Panc1 (cell line): ENCODE data around the gene IMMT. TPM values are rescaled to one million over a fixed set of nuclear protein-coding genes. Genes with fewer than 3 reads are reported as not detected.

ENCODE experiments used
- ATAC-seq: fragments of 200-7000 bp; cut with Tn5 transposase; 2 replicates; pipeline ENCODE4 v1.9.1; 2020; ENCODE audit warnings: mild to moderate bottlenecking, moderate library complexity
- BruUV-seq: library from RNA; stranded (reverse); fragments of 400-500 nt; replicated peaks from 2 replicates; lab custom pipeline; 2021; lab: Mats Ljungman, UMichigan
- CTCF ChIA-PET: fragments of 300-600 bp; sonication (Branson Sonifier 250); formaldehyde crosslinking; loops from one replicate; lab custom pipeline; 2022; ENCODE audit warnings: antibody characterized with exemption; lab: Charles Lee
- POLR2A ChIA-PET: fragments of 300-600 bp; sonication (Branson Sonifier 250); formaldehyde crosslinking; loops from one replicate; lab custom pipeline; 2022; ENCODE audit warnings: antibody characterized with exemption; lab: Charles Lee
- DNase-seq: peaks from one replicate; pipeline ENCODE4 v3.0.0-alpha.2; 2010; ENCODE audit warnings: low read depth, low spot score
- H3K27ac ChIP-seq: 2 replicates; pipeline ENCODE4 v1.5.1; 2011; ENCODE audit warnings: mild to moderate bottlenecking, low read length, inconsistent platforms
- H3K27me3 ChIP-seq: fragments of 200-500 bp; sonication (Bioruptor generic); 2 replicates; pipeline ENCODE4 v1.6.0; 2014; ENCODE audit warnings: low read length, inconsistent platforms; ENCODE audit not compliant: control insufficient read depth, insufficient read depth
- H3K36me3 ChIP-seq: fragments of 200-500 bp; sonication (Bioruptor generic); 2 replicates; pipeline ENCODE4 v1.5.1; 2014; ENCODE audit warnings: inconsistent platforms, mild to moderate bottlenecking, low read length, moderate library complexity; ENCODE audit not compliant: control insufficient read depth, insufficient read depth
- H3K4me1 ChIP-seq: 2 replicates; pipeline ENCODE4 v1.5.1; 2011; ENCODE audit warnings: inconsistent platforms, mild to moderate bottlenecking, low read length, moderate library complexity; ENCODE audit not compliant: control insufficient read depth, insufficient read depth
- H3K4me3 ChIP-seq, 2 experiments: 2 replicates each; pipeline ENCODE4 v1.5.1; 2011 to 2012; ENCODE audit warnings: low read depth in 2 of 2, low read length in 2 of 2, mild to moderate bottlenecking in 2 of 2, inconsistent platforms in 1 of 2, moderate library complexity in 1 of 2
- H3K9me3 ChIP-seq: fragments of 200-500 bp; sonication (Bioruptor generic); 2 replicates; pipeline ENCODE4 v1.5.1; 2014; ENCODE audit warnings: low read depth, mild to moderate bottlenecking, inconsistent platforms, low read length, moderate library complexity; ENCODE audit not compliant: control insufficient read depth, insufficient read depth
- CTCF ChIP-seq: fragments of 450-650 bp; IDR thresholded peaks from 2 replicates; pipeline ENCODE4 v1.5.1; 2017; ENCODE audit warnings: mild to moderate bottlenecking
- POLR2AphosphoS5 ChIP-seq: IDR thresholded peaks from 2 replicates; pipeline ENCODE4 v1.6.1; 2012; ENCODE audit warnings: mild to moderate bottlenecking, low read depth, low read length, moderate library complexity
- REST ChIP-seq, 2 experiments: IDR thresholded peaks; 2 replicates each; pipeline ENCODE4 v1.6.1; 2011 to 2012; ENCODE audit warnings: low read depth in 2 of 2, control low read depth in 1 of 2, low read length in 1 of 2, mild to moderate bottlenecking in 1 of 2, moderate library complexity in 1 of 2; ENCODE audit not compliant: insufficient read depth in 1 of 2
- SIN3A ChIP-seq: IDR thresholded peaks from 2 replicates; pipeline ENCODE4 v1.6.1; 2012; ENCODE audit warnings: low read depth, mild to moderate bottlenecking, low read length, moderate library complexity, borderline replicate concordance; ENCODE audit not compliant: insufficient read depth
- TCF7L2 ChIP-seq: IDR thresholded peaks from 2 replicates; pipeline ENCODE4 v1.6.1; 2011; ENCODE audit warnings: mild to moderate bottlenecking, low read depth, low read length, inconsistent platforms
- in situ Hi-C: cut with HindIII; loops from 2 replicates; pipeline ENCODE4 v1.10.0; 2016; ENCODE audit warnings: low sequenced_read_pairs, low pct_unique_long_range_greater_than_20kb
- intact Hi-C: fragments of 100-400 bp; cut with micrococcal nuclease; formaldehyde crosslinking; loops from one replicate; pipeline ENCODE4 v1.10.0; 2022; ENCODE audit not compliant: unreplicated experiment
- total RNA-seq: library from RNA; stranded (reverse); gene quantifications from one replicate; pipeline ENCODE4 v1.2.1, GENCODE V29; 2021; ENCODE audit not compliant: unreplicated experiment

IMMT gene
- total RNA-seq, 1 experiment from 2014 or later = 138 TPM

- ChIA-PET CTCF (no interaction called here), POLR2A (no interaction called here)
- ATAC-seq (no peak), DNase-seq (no peak)
- H3K27me3 ChIP-seq = no peaks in the 10 kb centered on the region
- intact Hi-C loops = no loop called here
- in situ Hi-C loops = no loop called here
- no peak overlapping the region for H3K4me3 ChIP-seq
- BruUV-seq = no TSS peak
- TF ChIP-seq TCF7L2 (no peak), CTCF (no peak), SIN3A (no peak), POLR2AphosphoS5 (no peak), REST (IDR thresholded peaks at IDR 0.05; ENCODE audit: insufficient read depth in 1 of 2, low read depth in 2 of 2, low read length in 1 of 2) (no peak)
- H3K27ac ChIP-seq = no peak overlapping the region
- H3K9me3 ChIP-seq = no peaks in the 10 kb centered on the region
- no peaks in the 10 kb centered on the region for H3K36me3 ChIP-seq
- H3K4me1 ChIP-seq = no peaks in the 10 kb centered on the region
Observed at GRCh38 chr2:86227685-86228084, 32.4 kb upstream of the IMMT start.

- H3K27me3 ChIP-seq = no peaks in the 10 kb centered on the region
- no peak for TF ChIP-seq CTCF
- TF ChIP-seq SIN3A = no peak
- no peak for TF ChIP-seq TCF7L2
- no peak for TF ChIP-seq REST (IDR thresholded peaks at IDR 0.05; ENCODE audit: insufficient read depth in 1 of 2, low read depth in 2 of 2, low read length in 1 of 2)
- TF ChIP-seq POLR2AphosphoS5 = no peak
- ATAC-seq = no peak
- intact Hi-C loops = no loop called here
- no peak overlapping the region for H3K27ac ChIP-seq
- no peaks in the 10 kb centered on the region for H3K4me1 ChIP-seq
- H3K4me3 ChIP-seq = no peak overlapping the region
- H3K36me3 ChIP-seq = no peaks in the 10 kb centered on the region
- CTCF ChIA-PET = no interaction called here
- DNase-seq = no peak
- in situ Hi-C loops = no loop called here
- BruUV-seq = no TSS peak
- POLR2A ChIA-PET = no interaction called here
- H3K9me3 ChIP-seq = no peaks in the 10 kb centered on the region
Observed at GRCh38 chr2:86226636-86227520, 31.6 kb upstream of the IMMT start.
